Prostate gland (tissue), 2 donors: ENCODE results near the gene ADORA3. TPM values are rescaled to one million over a fixed set of nuclear protein-coding genes. Genes with fewer than 3 reads are reported as not detected.

ENCODE experiments used
- DNase-seq: peaks from one replicate; pipeline ENCODE4 v3.0.0-alpha.2; 2019; ENCODE audit warnings: low spot score
- H3K27ac ChIP-seq, 2 donors: fragments of 200-600 bp; sonication (generic); 2 replicates each; pipeline ENCODE4 v1.5.1; 2017 to 2019
- H3K27me3 ChIP-seq: fragments of 200-600 bp; sonication (generic); replicated peaks from 2 replicates; pipeline ENCODE4 v1.5.1; 2019; ENCODE audit not compliant: insufficient read depth
- H3K36me3 ChIP-seq, 2 donors: fragments of 200-600 bp; sonication (generic); 1 replicate in 1 of 2; 2 replicates in 1 of 2; pipeline versions ENCODE4 v1.5.1 to v1.8.1; 2017 to 2019
- H3K4me1 ChIP-seq: fragments of 200-600 bp; sonication (generic); replicated peaks from 2 replicates; pipeline ENCODE4 v1.5.1; 2019
- H3K4me3 ChIP-seq, 2 donors: fragments of 200-600 bp; sonication (generic); 2 replicates each; pipeline ENCODE4 v1.5.1; 2017 to 2019
- H3K9me3 ChIP-seq: fragments of 200-600 bp; sonication (generic); 2 replicates; pipeline ENCODE4 v1.5.1; 2017
- POLR2A ChIP-seq: fragments of 450-650 bp; IDR thresholded peaks from one replicate; pipeline ENCODE4 v1.6.1; 2016; ENCODE audit warnings: antibody characterized with exemption, mild to moderate bottlenecking
- POLR2AphosphoS5 ChIP-seq: sonication (generic); formaldehyde crosslinking; IDR thresholded peaks from one replicate; pipeline ENCODE4 v1.6.1; 2017; ENCODE audit warnings: antibody characterized with exemption
- WGBS: methylation state at CpG from one replicate; pipeline ENCODE4 v1.1.5; 2018; 5-methylcytosine and 5-hydroxymethylcytosine counted together
- intact Hi-C: fragments of 100-400 bp; cut with DNase I; formaldehyde crosslinking; loops from one replicate; pipeline ENCODE4 v1.14.2; 2022
- total RNA-seq, 2 donors: library from RNA; depleted of rRNA; stranded (reverse); fragments of >200 nt; gene quantifications; one replicate each; pipeline ENCODE4 v1.1.0, GENCODE V29; 2016
- TF ChIP-seq, protein P1 (sequence below), 4 experiments: fragments of 200-600 bp in 2 of 4; fragments of 450-650 bp in 2 of 4; sonication (generic) in 2 of 4; IDR thresholded peaks; 1 replicate in 3 of 4; 2 replicates in 1 of 4; pipeline ENCODE4 v1.5.1; 2016 to 2019; ENCODE audit warnings: antibody characterized with exemption in 4 of 4, mild to moderate bottlenecking in 2 of 4, moderate library complexity in 2 of 4

The ADORA3 gene
- total RNA-seq, 2 donors from 2014 or later, result 2.0 to 2.9 TPM

DNA sequence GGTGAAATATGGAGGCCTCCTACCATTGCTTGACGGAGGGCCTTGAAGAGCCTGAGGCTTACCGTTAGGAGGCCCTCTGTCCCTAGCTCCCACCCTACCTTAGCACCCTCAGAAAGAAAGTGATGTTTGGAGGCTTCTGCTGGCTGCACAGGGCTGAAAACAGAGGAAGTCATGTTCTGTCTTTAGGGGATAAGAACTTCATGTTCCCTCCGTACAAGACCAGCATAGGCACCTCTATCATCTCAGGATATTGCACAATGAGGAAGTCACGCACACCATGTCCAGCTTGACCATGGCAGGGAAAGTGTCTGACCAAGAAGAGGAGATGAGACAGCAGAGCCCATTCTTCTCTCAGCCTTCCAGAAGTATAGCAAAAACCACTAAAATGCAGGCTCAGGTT is 13.8 kb downstream of the ADORA3 start:
- no peaks in the 10 kb centered on the region for H3K36me3 ChIP-seq
- no peak overlapping the region for H3K27ac ChIP-seq
- TF ChIP-seq POLR2A, result no peak
- TF ChIP-seq POLR2AphosphoS5, result no peak
- TF ChIP-seq, protein P1, sequence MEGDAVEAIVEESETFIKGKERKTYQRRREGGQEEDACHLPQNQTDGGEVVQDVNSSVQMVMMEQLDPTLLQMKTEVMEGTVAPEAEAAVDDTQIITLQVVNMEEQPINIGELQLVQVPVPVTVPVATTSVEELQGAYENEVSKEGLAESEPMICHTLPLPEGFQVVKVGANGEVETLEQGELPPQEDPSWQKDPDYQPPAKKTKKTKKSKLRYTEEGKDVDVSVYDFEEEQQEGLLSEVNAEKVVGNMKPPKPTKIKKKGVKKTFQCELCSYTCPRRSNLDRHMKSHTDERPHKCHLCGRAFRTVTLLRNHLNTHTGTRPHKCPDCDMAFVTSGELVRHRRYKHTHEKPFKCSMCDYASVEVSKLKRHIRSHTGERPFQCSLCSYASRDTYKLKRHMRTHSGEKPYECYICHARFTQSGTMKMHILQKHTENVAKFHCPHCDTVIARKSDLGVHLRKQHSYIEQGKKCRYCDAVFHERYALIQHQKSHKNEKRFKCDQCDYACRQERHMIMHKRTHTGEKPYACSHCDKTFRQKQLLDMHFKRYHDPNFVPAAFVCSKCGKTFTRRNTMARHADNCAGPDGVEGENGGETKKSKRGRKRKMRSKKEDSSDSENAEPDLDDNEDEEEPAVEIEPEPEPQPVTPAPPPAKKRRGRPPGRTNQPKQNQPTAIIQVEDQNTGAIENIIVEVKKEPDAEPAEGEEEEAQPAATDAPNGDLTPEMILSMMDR (IDR thresholded peaks at IDR 0.05), result no peak
- no peak for DNase-seq
- no peaks in the 10 kb centered on the region for H3K27me3 ChIP-seq
- WGBS, result 78% methylated on average over 4 of the region's 4 CpGs
- intact Hi-C loops, result no loop called here
- no peak overlapping the region for H3K4me3 ChIP-seq
- H3K4me1 ChIP-seq, result no peaks in the 10 kb centered on the region
- no peaks in the 10 kb centered on the region for H3K9me3 ChIP-seq

- 96% methylated on average over 9 of the region's 9 CpGs for WGBS
- Histone ChIP-seq H3K36me3 (no peaks in the 10 kb centered on the region), H3K9me3 (no peaks in the 10 kb centered on the region), H3K4me1 (no peaks in the 10 kb centered on the region), H3K4me3 (no peak overlapping the region), H3K27ac (no peak overlapping the region), H3K27me3 (no peaks in the 10 kb centered on the region)
- DNase-seq, result no peak
- TF ChIP-seq POLR2A, result no peak
- TF ChIP-seq, protein P1 (IDR thresholded peaks at IDR 0.05), result no peak
- no peak for TF ChIP-seq POLR2AphosphoS5
- intact Hi-C loops, result no loop called here
Observed at GRCh38 chr1:111488669-111489068, 14.8 kb downstream of the ADORA3 start.

GRCh38 chr1:111487133-111487532 is 16.3 kb downstream of the ADORA3 start:
- TF ChIP-seq, protein P1 (IDR thresholded peaks at IDR 0.05), result no peak
- TF ChIP-seq POLR2AphosphoS5 (no peak), POLR2A (no peak)
- Histone ChIP-seq H3K27ac (no peak overlapping the region), H3K4me1 (no peaks in the 10 kb centered on the region), H3K36me3 (no peaks in the 10 kb centered on the region), H3K4me3 (no peak overlapping the region), H3K9me3 (no peaks in the 10 kb centered on the region), H3K27me3 (no peaks in the 10 kb centered on the region)
- no peak for DNase-seq
- WGBS, result 89% methylated on average over 6 of the region's 6 CpGs
- intact Hi-C loops, result no loop called here

DNA sequence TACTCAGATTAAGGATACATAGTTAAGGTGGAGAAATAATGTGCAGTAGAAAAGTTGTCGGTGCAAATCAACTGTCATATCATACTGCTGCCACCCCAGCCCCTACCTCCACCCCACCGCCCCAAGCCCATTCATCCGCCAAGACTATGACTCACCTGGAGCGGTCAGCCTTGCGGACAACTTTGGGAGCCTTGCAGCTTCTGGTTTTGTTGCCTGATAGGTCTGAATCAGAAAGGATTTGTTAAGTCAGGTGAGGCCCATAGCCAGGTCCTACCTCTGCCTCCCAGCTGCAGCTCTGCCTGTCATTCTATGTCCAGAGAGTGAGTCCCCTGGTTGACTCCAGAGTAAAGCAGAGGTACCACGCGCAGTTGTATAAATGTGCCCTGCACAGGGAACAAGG is 17.0 kb downstream of the ADORA3 start:
- H3K27ac ChIP-seq, result no peak overlapping the region
- no peak for DNase-seq
- H3K4me3 ChIP-seq, result no peak overlapping the region
- H3K36me3 ChIP-seq, result no peaks in the 10 kb centered on the region
- no peaks in the 10 kb centered on the region for H3K9me3 ChIP-seq
- no peaks in the 10 kb centered on the region for H3K4me1 ChIP-seq
- WGBS, result 97% methylated on average over 7 of the region's 7 CpGs
- intact Hi-C loops, result no loop called here
- H3K27me3 ChIP-seq, result no peaks in the 10 kb centered on the region
- TF ChIP-seq POLR2AphosphoS5 (no peak), POLR2A (no peak)
- TF ChIP-seq, protein P1 (IDR thresholded peaks at IDR 0.05), result no peak

DNA sequence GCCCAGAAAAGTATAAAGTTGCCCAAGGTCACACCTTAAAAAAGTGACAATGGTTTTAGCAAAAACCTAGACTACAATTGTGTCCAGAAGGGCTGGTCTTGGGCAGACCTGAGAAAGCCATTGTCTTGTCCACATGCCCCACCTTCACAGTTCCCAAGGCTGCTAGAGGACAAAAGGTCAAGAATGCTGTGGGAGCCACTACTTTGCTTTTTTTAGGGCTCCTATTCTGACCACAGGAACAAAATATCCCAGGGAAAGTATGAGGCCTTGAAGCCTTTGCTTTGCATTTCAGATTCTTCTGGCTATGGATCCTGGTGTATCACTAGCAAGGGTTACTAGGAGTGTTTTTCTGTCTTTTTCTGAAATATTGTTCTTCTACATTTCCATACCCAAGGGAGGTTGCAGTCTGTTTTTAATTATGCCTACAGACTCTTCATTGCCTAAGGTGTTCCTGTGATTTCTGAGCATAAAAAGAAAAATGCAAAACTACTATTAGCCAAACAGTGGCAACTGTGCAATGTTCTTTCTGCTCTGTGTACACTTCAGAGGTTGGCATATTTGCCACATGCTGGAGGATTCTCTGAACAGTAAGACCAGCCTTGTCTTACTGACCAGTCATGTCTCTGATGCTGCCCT is 18.9 kb downstream of the ADORA3 start:
- DNase-seq, result no peak
- Histone ChIP-seq H3K36me3 (no peaks in the 10 kb centered on the region), H3K9me3 (no peaks in the 10 kb centered on the region), H3K27ac (no peak overlapping the region), H3K27me3 (no peaks in the 10 kb centered on the region), H3K4me1 (no peaks in the 10 kb centered on the region), H3K4me3 (no peak overlapping the region)
- intact Hi-C loops, result loop anchor here (5.0 kb wide), 1 partner anchor 273 kb away; the partner anchor contains the start of gene DDX20
- TF ChIP-seq, protein P1 (IDR thresholded peaks at IDR 0.05), result no peak
- TF ChIP-seq POLR2A (no peak), POLR2AphosphoS5 (no peak)
